ENCODE results near the gene SYTL3.
"Not testable (repeated sequence)": the region's sequence is repeated elsewhere in the genome, so short reads cannot be mapped to it uniquely, and the experiment has no call there.

SYTL3 gene

DNA sequence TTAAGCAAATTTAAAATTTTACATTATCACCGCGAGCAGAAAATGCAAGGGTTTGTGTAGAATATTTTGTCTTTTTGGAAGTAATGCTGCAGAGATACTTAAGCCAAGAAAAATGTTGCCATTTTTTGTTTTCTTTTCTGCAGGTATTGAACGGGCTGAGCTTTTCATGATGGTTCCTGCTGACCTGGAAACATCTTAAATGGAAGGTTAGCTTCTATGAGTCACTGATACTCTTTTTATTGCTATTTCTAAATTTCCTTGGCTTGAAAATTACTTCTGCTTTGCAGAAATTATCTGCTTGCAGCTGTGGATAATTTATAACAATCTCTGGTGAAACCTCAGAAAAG lies 12.7 kb downstream of the SYTL3 start:
- DNase-seq (ENCODE audit: low read depth, low spot score) = no peak

DNA sequence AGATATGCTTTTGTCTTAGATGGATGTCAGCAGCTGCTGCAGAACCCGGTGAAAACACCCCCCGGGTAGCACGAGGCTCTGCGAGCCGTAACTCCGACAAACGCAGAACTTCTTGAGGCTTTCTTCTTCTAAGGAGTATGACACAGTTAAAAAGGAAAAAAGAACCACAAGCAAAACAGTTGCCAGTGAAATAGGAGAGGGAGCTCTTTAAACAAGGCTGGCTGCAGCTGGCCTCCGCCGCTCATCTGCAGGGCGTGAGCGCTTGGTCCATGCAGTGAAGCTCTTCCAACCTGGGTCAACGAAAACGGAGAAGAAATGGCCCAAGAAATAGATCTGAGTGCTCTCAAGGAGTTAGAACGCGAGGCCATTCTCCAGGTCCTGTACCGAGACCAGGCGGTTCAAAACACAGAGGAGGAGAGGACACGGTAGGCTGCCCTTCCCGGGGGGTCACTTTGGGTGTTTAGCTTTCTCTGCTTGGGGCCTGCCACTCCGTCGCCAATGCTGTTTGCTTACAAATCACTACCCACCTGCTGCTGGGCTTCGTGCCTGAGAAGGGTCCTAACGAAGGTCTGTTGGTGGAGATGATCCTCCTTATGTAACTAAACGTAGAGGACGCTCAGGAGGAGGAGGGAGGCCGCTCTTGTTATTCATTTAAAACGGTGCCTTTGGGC lies 13.2 kb downstream of the SYTL3 start:
- DNase-seq (ENCODE audit: low read depth, low spot score) = no peak

DNA sequence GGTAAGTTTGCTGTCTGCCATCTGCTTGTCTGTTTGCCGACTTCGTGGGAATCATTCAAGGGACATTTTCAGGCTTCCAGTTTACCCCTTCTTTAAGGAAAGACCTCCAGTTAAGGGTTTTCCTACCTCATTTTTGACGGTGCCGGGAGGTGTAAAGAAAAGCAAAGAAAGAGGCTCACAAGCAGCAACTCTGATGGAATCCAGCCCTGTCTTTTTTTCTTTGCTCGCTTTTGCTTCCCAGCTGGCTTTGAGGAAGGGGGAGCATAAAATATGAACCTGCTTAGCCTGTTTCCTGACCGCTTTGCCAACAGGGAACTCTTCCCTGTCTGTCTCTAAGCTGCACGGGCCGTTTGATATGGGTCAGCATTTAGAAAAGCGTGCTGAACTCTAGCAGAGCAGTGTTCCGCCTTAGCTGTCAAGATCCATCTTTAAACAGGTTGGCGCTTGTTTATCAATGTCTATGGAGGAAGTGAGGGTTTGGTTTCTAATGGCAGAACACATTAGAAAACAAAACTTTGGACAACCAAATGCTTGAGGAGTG lies 13.8 kb downstream of the SYTL3 start:
- no peak for DNase-seq (ENCODE audit: low read depth, low spot score)

- no peak for DNase-seq (ENCODE audit: low read depth, low spot score)
Observed at GRCh38 chr6:158665332-158665731, 15.5 kb downstream of the SYTL3 start.

- no peak for DNase-seq (ENCODE audit: low read depth, low spot score)
Observed at GRCh38 chr6:158666628-158667359, 16.9 kb downstream of the SYTL3 start.

- DNase-seq (ENCODE audit: low read depth, low spot score) = no peak
Observed at GRCh38 chr6:158667360-158667981, 17.6 kb downstream of the SYTL3 start.

- DNase-seq (ENCODE audit: low read depth, low spot score) = no peak
Observed at GRCh38 chr6:158668707-158669103, 18.9 kb downstream of the SYTL3 start.

- DNase-seq (ENCODE audit: low read depth, low spot score) = no peak
Observed at GRCh38 chr6:158669145-158670035, 19.5 kb downstream of the SYTL3 start.

GRCh38 chr6:158672119-158672518 lies 22.3 kb downstream of the SYTL3 start:
- not testable (repeated sequence) for DNase-seq (ENCODE audit: low read depth, low spot score)

DNA sequence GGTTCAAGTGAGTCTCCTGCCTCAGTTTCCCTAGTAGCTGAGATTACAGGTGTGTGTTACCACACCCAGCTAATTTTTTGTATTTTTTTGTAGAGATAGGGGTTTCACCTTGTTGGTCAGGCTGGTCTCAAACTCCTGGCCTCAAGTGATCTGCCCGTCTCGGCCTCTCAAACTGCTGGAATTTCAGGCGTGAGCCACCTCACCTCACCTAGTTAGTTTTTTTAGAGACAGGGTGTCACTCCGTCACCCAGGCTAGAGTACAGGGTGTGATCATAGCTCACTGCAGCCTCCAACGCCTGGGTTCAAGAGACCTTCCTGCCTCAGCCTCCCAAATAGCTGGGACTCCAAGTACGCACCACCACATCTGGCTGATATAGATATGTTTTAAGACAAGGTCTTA lies 22.9 kb downstream of the SYTL3 start:
- no peak for DNase-seq (ENCODE audit: low read depth, low spot score)

DNA sequence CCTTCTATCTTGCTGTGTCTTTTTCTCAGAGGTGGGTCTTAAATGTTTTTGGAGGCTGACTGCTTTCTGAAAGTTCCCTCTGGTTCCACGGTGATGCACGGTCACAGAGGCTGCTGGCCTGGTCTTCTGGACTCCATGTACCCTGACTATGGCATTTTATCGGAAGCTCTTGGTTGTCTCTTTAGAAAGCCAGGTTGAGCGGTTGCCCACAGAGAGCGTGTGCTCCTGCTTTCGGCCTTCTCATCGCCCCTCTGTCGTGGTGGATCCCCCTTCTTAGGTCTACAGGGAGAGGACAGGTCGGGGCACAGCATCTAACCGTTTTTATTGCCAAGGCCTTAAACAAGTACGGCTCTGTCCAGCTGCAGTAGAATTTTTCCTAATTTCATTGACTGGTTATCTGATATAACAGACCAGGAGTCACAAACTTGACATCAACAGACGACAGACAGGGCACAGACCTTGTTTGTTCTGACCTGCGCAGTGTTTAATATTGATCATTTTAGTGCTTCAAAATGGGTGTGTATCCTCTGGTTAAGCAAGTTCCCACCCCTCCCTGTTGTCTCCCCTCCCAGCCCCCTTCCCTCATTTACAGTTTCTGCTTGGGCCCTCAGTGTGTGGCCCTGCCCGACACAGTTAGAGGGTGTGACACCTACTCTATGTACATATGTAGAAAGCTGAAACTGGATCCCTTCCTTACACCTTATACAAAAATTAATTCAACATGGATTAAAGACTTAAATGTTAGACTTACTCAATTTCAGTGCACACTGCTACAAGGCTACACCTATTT lies 24.7 kb downstream of the SYTL3 start:
- DNase-seq (ENCODE audit: low read depth, low spot score) = no peak

- not testable (repeated sequence) for DNase-seq (ENCODE audit: low read depth, low spot score)
Observed at GRCh38 chr6:158677094-158677493, 27.2 kb downstream of the SYTL3 start.

- DNase-seq (ENCODE audit: low read depth, low spot score) = no peak
Observed at GRCh38 chr6:158677906-158678578, 28.2 kb downstream of the SYTL3 start.

DNA sequence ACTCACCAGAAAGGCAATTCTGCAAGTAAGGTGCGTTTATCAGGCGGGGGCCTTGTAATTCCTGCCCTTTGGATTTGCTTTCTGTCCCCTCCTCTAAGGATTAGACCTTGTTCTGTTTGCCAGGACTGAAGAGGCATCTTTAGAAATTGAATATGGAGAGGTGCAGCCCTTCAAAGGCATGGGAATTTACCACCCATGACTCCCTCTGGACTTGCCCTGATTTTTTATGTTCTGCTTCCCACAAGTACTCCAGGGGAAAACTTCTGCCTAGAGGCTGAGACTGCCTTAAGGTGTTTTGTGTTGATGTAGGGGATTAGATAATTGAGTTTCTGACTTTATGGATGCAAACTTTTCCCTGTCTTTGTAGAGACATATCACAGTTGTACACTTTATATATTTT lies 30.2 kb downstream of the SYTL3 start:
- no peak for DNase-seq (ENCODE audit: low read depth, low spot score)

- DNase-seq (ENCODE audit: low read depth, low spot score) = no peak
Observed at GRCh38 chr6:158680481-158680880, 30.6 kb downstream of the SYTL3 start.

GRCh38 chr6:158684311-158684710 lies 34.5 kb downstream of the SYTL3 start:
- no peak for DNase-seq (ENCODE audit: low read depth, low spot score)

GRCh38 chr6:158684745-158685324 lies 35.0 kb downstream of the SYTL3 start:
- DNase-seq (ENCODE audit: low read depth, low spot score) = no peak

DNA sequence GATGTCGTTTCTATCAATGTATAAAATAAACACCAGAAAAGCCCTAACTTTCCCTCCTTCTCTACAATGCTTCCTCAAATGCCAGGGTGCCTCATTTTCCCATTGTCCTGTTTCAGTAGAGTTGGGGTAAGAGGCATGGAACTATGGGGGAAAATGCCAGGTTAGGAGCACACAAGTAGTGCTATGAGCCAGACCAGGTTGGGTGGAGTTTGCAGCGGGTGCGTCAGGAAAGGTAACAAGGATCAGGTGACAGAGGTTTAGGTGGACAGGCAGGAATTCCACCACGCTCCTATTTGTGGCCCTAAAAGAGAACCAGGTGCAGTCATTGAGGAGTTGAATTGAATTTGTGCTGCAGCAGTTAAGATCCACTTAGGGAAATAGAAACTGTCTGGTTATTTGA lies 36.5 kb downstream of the SYTL3 start:
- no peak for DNase-seq (ENCODE audit: low read depth, low spot score)

- DNase-seq (ENCODE audit: low read depth, low spot score) = no peak
Observed at GRCh38 chr6:158686791-158687381, 37.0 kb downstream of the SYTL3 start.

DNA sequence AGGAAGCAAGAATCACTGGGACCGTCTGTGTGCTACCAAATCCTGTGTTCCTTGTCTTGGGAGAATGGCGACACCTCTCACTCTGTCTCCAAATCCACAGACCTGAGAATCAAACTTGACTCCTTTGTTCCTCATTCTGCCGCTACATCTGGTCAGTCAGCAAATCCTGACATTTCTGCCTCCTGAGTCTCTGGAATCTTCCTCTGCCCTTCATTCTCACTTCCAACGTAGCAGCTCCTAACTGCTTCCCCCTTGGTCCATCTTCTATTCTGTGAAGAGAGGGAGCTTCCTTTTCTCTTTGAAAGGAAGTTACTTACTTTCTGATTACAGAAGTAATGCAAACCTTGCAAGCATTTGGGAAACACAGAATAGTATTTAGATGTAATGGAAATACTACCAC lies 37.7 kb downstream of the SYTL3 start:
- no peak for DNase-seq (ENCODE audit: low read depth, low spot score)
